Right lobe of liver (tissue), 4 donors: ENCODE data around the gene FMO3.

ENCODE experiments used
- POLR2A ChIP-seq: fragments of 450-650 bp; IDR thresholded peaks from one replicate; pipeline ENCODE4 v1.6.1; 2017; ENCODE audit warnings: antibody characterized with exemption, mild to moderate bottlenecking
- TF ChIP-seq, protein P1 (sequence below), 4 donors: fragments of 200-600 bp in 3 of 4; fragments of 450-650 bp in 1 of 4; IDR thresholded peaks; one replicate each; pipeline versions ENCODE4 v1.5.1 to v1.8.0; 2016 to 2022; ENCODE audit warnings: antibody characterized with exemption in 4 of 4, mild to moderate bottlenecking in 2 of 4
- donor health status: DM: no; HTN: no; CAD: no.
- donor health status: DM: no; HTN: no; CAD: no.
- donor health status: DM: no; HTN: yes; CAD: no.

DNA sequence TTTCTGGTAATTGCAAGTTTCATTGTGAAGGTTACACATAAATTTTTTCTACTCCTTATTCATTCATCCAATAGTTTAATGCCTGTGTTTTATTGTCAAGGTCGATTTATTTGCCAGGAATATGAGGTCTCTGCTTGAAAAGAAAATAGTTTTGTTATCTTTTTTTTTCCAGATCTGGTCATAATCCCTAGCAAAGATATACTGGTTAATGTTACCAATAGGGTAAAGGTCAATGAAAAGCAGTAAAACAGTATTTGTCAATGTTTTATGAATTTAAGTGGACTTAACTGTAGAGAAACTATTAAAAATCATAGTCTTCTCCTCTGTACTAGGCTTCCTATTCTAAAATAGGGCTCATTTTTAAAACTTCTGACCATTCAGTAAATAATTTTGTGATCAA, 8.1 kb upstream of the FMO3 start:
- no peak for TF ChIP-seq POLR2A
- TF ChIP-seq, protein P1, sequence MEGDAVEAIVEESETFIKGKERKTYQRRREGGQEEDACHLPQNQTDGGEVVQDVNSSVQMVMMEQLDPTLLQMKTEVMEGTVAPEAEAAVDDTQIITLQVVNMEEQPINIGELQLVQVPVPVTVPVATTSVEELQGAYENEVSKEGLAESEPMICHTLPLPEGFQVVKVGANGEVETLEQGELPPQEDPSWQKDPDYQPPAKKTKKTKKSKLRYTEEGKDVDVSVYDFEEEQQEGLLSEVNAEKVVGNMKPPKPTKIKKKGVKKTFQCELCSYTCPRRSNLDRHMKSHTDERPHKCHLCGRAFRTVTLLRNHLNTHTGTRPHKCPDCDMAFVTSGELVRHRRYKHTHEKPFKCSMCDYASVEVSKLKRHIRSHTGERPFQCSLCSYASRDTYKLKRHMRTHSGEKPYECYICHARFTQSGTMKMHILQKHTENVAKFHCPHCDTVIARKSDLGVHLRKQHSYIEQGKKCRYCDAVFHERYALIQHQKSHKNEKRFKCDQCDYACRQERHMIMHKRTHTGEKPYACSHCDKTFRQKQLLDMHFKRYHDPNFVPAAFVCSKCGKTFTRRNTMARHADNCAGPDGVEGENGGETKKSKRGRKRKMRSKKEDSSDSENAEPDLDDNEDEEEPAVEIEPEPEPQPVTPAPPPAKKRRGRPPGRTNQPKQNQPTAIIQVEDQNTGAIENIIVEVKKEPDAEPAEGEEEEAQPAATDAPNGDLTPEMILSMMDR (IDR thresholded peaks at IDR 0.05), result no peak
